ENCODE data around the gene L3MBTL1.

Gene L3MBTL1

GRCh38 chr20:43467589-43467988 lies 39.9 kb upstream of the L3MBTL1 start:
- no peak overlapping the region for H3K4me3 ChIP-seq (ENCODE audit: low read depth, low read length)
- TF ChIP-seq MYC (IDR thresholded peaks at IDR 0.05; ENCODE audit: low read depth, low read length) (no peak), POLR2A (IDR thresholded peaks at IDR 0.05; ENCODE audit: extremely low read depth, insufficient read length) (no peak)
- TF ChIP-seq, protein P1, sequence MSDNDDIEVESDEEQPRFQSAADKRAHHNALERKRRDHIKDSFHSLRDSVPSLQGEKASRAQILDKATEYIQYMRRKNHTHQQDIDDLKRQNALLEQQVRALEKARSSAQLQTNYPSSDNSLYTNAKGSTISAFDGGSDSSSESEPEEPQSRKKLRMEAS (IDR thresholded peaks at IDR 0.05; ENCODE audit: low read depth, low read length) = no peak
- TF ChIP-seq, protein P2, sequence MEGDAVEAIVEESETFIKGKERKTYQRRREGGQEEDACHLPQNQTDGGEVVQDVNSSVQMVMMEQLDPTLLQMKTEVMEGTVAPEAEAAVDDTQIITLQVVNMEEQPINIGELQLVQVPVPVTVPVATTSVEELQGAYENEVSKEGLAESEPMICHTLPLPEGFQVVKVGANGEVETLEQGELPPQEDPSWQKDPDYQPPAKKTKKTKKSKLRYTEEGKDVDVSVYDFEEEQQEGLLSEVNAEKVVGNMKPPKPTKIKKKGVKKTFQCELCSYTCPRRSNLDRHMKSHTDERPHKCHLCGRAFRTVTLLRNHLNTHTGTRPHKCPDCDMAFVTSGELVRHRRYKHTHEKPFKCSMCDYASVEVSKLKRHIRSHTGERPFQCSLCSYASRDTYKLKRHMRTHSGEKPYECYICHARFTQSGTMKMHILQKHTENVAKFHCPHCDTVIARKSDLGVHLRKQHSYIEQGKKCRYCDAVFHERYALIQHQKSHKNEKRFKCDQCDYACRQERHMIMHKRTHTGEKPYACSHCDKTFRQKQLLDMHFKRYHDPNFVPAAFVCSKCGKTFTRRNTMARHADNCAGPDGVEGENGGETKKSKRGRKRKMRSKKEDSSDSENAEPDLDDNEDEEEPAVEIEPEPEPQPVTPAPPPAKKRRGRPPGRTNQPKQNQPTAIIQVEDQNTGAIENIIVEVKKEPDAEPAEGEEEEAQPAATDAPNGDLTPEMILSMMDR (IDR thresholded peaks at IDR 0.05; ENCODE audit: low read depth, low read length) = no peak

DNA sequence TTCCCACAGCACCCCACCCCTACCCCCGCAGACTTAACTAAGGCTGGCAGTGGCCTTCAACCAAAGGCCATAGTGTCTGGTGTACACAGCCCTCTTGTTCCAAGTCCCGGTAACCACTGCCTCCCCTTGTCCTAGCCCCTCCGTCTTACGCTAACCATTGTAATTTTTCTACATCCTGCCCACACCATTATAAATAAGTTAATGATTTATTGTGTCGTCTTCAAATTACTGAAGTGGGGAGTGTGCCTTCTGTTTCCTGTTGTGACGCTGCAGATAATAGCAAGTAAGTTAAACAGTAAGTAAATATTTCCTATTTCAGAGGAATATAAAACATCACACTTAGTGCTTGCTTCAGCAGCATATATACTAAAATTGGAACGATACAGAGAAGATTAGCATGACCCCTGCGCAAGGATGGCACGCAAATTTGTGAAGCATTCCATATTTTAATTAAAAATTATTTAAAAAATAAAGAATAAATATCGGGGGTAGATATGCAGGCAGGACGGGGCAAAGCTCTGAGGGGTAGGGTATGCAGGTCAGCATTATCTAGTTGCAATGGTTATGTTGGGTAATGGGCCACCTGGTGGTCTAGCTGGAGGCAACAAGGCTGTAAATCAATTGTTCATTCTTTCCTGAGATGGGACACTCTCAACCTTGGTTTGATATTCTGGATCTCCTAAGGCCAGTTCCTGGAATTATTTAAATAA lies 34.7 kb upstream of the L3MBTL1 start:
- TF ChIP-seq, protein P1 (IDR thresholded peaks at IDR 0.05; ENCODE audit: low read depth, low read length) = no peak
- TF ChIP-seq MYC (IDR thresholded peaks at IDR 0.05; ENCODE audit: low read depth, low read length) (no peak), POLR2A (IDR thresholded peaks at IDR 0.05; ENCODE audit: extremely low read depth, insufficient read length) (no peak)
- TF ChIP-seq, protein P2 (IDR thresholded peaks at IDR 0.05; ENCODE audit: low read depth, low read length) = peak; percentile 9
- DNase-seq (ENCODE audit: low read depth) = no peak

More at GRCh38 chr20:43467589-43467988, 39.9 kb upstream of the L3MBTL1 start:
- DNase-seq (ENCODE audit: low read depth) = no peak

DNA sequence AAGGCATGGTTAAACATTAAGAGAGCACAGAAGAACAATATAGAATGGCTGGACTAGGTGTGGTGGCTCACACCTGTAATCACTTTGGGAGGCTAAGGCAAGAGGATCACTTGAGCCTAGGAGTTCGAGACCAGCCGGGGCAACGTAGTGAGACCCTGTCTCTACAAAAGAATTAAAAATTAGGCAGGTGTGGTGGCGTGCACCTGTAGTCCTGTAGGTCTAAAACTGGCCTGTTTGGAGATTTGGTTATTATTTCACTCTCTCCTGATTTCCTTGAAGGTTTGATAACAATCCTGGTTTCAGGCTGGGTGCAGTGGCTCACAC lies 34.2 kb upstream of the L3MBTL1 start:
- no peak for TF ChIP-seq POLR2A (IDR thresholded peaks at IDR 0.05; ENCODE audit: extremely low read depth, insufficient read length)
- TF ChIP-seq, protein P2 (IDR thresholded peaks at IDR 0.05; ENCODE audit: low read depth, low read length) = no peak
- TF ChIP-seq MYC (IDR thresholded peaks at IDR 0.05; ENCODE audit: low read depth, low read length) = no peak
- TF ChIP-seq, protein P1 (IDR thresholded peaks at IDR 0.05; ENCODE audit: low read depth, low read length) = no peak
- DNase-seq (ENCODE audit: low read depth) = no peak

More for the DNA sequence above, 34.7 kb upstream of the L3MBTL1 start:
- no peak overlapping the region for H3K4me3 ChIP-seq (ENCODE audit: low read depth, low read length)

GRCh38 chr20:43477193-43477592 lies 30.3 kb upstream of the L3MBTL1 start:
- no peak overlapping the region for H3K4me3 ChIP-seq (ENCODE audit: low read depth, low read length)
- TF ChIP-seq MYC (IDR thresholded peaks at IDR 0.05; ENCODE audit: low read depth, low read length) (no peak), POLR2A (IDR thresholded peaks at IDR 0.05; ENCODE audit: extremely low read depth, insufficient read length) (no peak)
- TF ChIP-seq, protein P1 (IDR thresholded peaks at IDR 0.05; ENCODE audit: low read depth, low read length) = no peak
- TF ChIP-seq, protein P2 (IDR thresholded peaks at IDR 0.05; ENCODE audit: low read depth, low read length) = no peak
- DNase-seq (ENCODE audit: low read depth) = no peak

More for the DNA sequence above, 34.2 kb upstream of the L3MBTL1 start:
- no peak overlapping the region for H3K4me3 ChIP-seq (ENCODE audit: low read depth, low read length)

DNA sequence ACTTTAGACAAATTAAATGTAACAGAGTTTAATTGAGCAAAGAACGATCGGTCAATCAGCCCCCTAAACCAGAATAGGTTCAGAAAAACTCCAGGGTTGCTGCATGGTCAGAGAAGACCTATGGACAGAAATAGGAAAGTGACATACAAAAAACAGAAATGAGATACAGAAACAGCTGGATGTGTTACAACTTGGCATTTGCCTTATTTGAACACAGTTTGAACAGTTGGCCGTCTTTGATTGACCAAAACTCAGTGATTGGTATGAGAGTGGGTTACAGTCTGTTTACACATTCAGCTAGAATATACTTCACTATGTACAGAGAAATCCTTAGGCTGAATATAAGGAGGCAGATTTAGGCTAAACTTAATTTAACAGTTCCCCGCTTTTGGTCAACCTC lies 29.9 kb upstream of the L3MBTL1 start:
- H3K4me3 ChIP-seq (ENCODE audit: low read depth, low read length) = no peak overlapping the region
- DNase-seq (ENCODE audit: low read depth) = no peak
- no peak for TF ChIP-seq POLR2A (IDR thresholded peaks at IDR 0.05; ENCODE audit: extremely low read depth, insufficient read length)
- TF ChIP-seq, protein P1 (IDR thresholded peaks at IDR 0.05; ENCODE audit: low read depth, low read length) = no peak
- no peak for TF ChIP-seq MYC (IDR thresholded peaks at IDR 0.05; ENCODE audit: low read depth, low read length)
- TF ChIP-seq, protein P2 (IDR thresholded peaks at IDR 0.05; ENCODE audit: low read depth, low read length) = no peak

Measured in NB4 (cell line).